B cell (primary cell): ENCODE data around the gene FBN1. TPM values are rescaled to one million over a fixed set of nuclear protein-coding genes. Genes with fewer than 3 reads are reported as not detected.

Experiments
- ATAC-seq: fragments of 200-7000 bp; cut with Tn5 transposase; one replicate; pipeline ENCODE4 v1.10.0; 2021; ENCODE audit warnings: low read depth, mild to moderate bottlenecking, moderate number of reproducible peaks, moderate library complexity
- CTCF ChIA-PET: fragments of 350-600 bp; sonication (Branson Sonifier 250); formaldehyde crosslinking; loops from one replicate; lab custom pipeline; 2021; ENCODE audit warnings: antibody characterized with exemption, inconsistent platforms; lab: Charles Lee
- POLR2A ChIA-PET: fragments of 350-600 bp; sonication (Branson Sonifier 250); formaldehyde crosslinking; loops from one replicate; lab custom pipeline; 2021; ENCODE audit warnings: antibody characterized with exemption; lab: Charles Lee
- DNase-seq: peaks from one replicate; pipeline ENCODE4 v3.0.0; 2013
- H2AFZ ChIP-seq: 2 replicates; pipeline ENCODE4 v1.6.1; 2012; ENCODE audit warnings: mild to moderate bottlenecking, low read depth, low read length; ENCODE audit not compliant: insufficient read depth, poor library complexity, severe bottlenecking
- H3K27ac ChIP-seq, 2 donors: 1 replicate in 1 of 2; 2 replicates in 1 of 2; pipeline ENCODE4 v1.5.1; 2012 to 2013; ENCODE audit warnings: low read length in 2 of 2, mild to moderate bottlenecking in 2 of 2, moderate library complexity in 1 of 2
- H3K27me3 ChIP-seq, 4 experiments: fragments of 200-600 bp in 1 of 4; sonication (generic) in 1 of 4; replicated peaks in 1 of 4; 1 replicate in 2 of 4; 2 replicates in 2 of 4; pipeline versions ENCODE4 v1.6.1 to v1.7.0; 2013 to 2016; ENCODE audit warnings: low read length in 3 of 4, mild to moderate bottlenecking in 2 of 4, mixed read lengths in 1 of 4, moderate library complexity in 1 of 4; ENCODE audit not compliant: insufficient read depth in 4 of 4, control insufficient read depth in 3 of 4; ENCODE audit errors: control extremely low read depth in 1 of 4
- H3K36me3 ChIP-seq, 2 experiments: replicated peaks in 1 of 2; 1 replicate in 1 of 2; 2 replicates in 1 of 2; pipeline versions ENCODE4 v1.6.1 to v1.7.1; 2013; ENCODE audit warnings: low read length in 1 of 2; ENCODE audit not compliant: insufficient read depth in 2 of 2, control insufficient read depth in 1 of 2; ENCODE audit errors: control extremely low read depth in 1 of 2, extremely low read depth in 1 of 2
- H3K4me1 ChIP-seq, 2 donors: fragments of 200-600 bp in 1 of 2; sonication (generic) in 1 of 2; 1 replicate in 1 of 2; 2 replicates in 1 of 2; pipeline versions ENCODE4 v1.5.1 to v1.6.1; 2013 to 2017; ENCODE audit warnings: low read length in 2 of 2; ENCODE audit not compliant: control insufficient read depth in 2 of 2, insufficient read depth in 2 of 2
- H3K4me2 ChIP-seq: replicated peaks from 2 replicates; pipeline ENCODE3; 2012; ENCODE audit warnings: mild to moderate bottlenecking, low read depth, low read length; ENCODE audit not compliant: poor library complexity, severe bottlenecking
- H3K4me3 ChIP-seq, 5 experiments: fragments of 200-600 bp in 1 of 5; sonication (generic) in 1 of 5; 1 replicate in 3 of 5; 2 replicates in 2 of 5; pipeline versions ENCODE4 v1.5.1 to v1.7.0; 2011 to 2016; ENCODE audit warnings: low read length in 4 of 5, mild to moderate bottlenecking in 4 of 5, low read depth in 2 of 5, control low read depth in 1 of 5, moderate library complexity in 1 of 5; ENCODE audit not compliant: insufficient read depth in 1 of 5; ENCODE audit errors: control extremely low read depth in 1 of 5, extremely low read depth in 1 of 5
- H3K79me2 ChIP-seq: fragments of 200-600 bp; sonication (generic); one replicate; pipeline ENCODE4 v1.6.0; 2016; ENCODE audit warnings: low read length; ENCODE audit not compliant: control insufficient read depth, insufficient read depth
- H3K9ac ChIP-seq: fragments of 200-600 bp; sonication (generic); 2 replicates; pipeline ENCODE4 v1.6.1; 2017; ENCODE audit warnings: mild to moderate bottlenecking, low read length, moderate library complexity
- H3K9me3 ChIP-seq, 3 donors: one replicate each; pipeline versions ENCODE4 v1.6.1 to v1.7.1; 2013; ENCODE audit warnings: low read length in 2 of 3; ENCODE audit not compliant: control insufficient read depth in 2 of 3, insufficient read depth in 1 of 3; ENCODE audit errors: control extremely low read depth in 1 of 3
- H4K20me1 ChIP-seq: 2 replicates; pipeline ENCODE4 v1.6.0; 2012; ENCODE audit warnings: mild to moderate bottlenecking, low read length; ENCODE audit not compliant: insufficient read depth, control insufficient read depth, poor library complexity, severe bottlenecking
- H3K27ac Mint-ChIP-seq: one replicate; pipeline ENCODE4 v1.8.0; 2021; ENCODE audit warnings: mixed read lengths
- H3K27me3 Mint-ChIP-seq: one replicate; pipeline ENCODE4 v1.8.0; 2021; ENCODE audit warnings: mixed read lengths
- H3K4me1 Mint-ChIP-seq: one replicate; pipeline ENCODE4 v1.8.0; 2021; ENCODE audit warnings: mixed read lengths
- H3K4me3 Mint-ChIP-seq: one replicate; pipeline ENCODE4 v1.8.0; 2021; ENCODE audit warnings: mixed read lengths
- H3K9me3 Mint-ChIP-seq: one replicate; pipeline ENCODE4 v1.8.0; 2022; ENCODE audit warnings: mixed read lengths; ENCODE audit not compliant: insufficient read depth
- EZH2 ChIP-seq: IDR thresholded peaks from 2 replicates; pipeline ENCODE4 v1.6.1; 2012; ENCODE audit warnings: borderline replicate concordance, low read depth, mild to moderate bottlenecking, moderate library complexity, low read length; ENCODE audit not compliant: insufficient read depth, poor library complexity, severe bottlenecking
- WGBS: methylation state at CpG from one replicate; pipeline ENCODE4 v1.1.5; 2013; ENCODE audit warnings: missing lambda C conversion rate; ENCODE audit not compliant: insufficient coverage; 5-methylcytosine and 5-hydroxymethylcytosine counted together
- intact Hi-C: fragments of 100-400 bp; cut with micrococcal nuclease; formaldehyde crosslinking; loops from one replicate; pipeline ENCODE4 v1.10.0; 2022
- polyA plus RNA-seq: library from polyadenylated mRNA; depleted of rRNA; stranded (reverse); fragments of >200 nt; gene quantifications from 2 replicates; pipeline ENCODE4 v1.2.3, GENCODE V29; 2012
- total RNA-seq, 2 donors: library from RNA; stranded (reverse); fragments of 120-200 nt in 1 of 2; gene quantifications; 1 replicate in 1 of 2; 2 replicates in 1 of 2; pipeline versions ENCODE4 v1.2.3 to v1.2.4, GENCODE V29; 2013 to 2022
- TF ChIP-seq, protein P1 (sequence below): fragments of 200-600 bp; IDR thresholded peaks from one replicate; pipeline ENCODE4 v1.8.0; 2022; ENCODE audit warnings: antibody characterized with exemption, mild to moderate bottlenecking

The FBN1 gene
- total and polyA plus RNA-seq, 2 donors (not counting 1 experiment from before 2014, with no cell fraction given): 0.15 to 0.25 TPM

DNA sequence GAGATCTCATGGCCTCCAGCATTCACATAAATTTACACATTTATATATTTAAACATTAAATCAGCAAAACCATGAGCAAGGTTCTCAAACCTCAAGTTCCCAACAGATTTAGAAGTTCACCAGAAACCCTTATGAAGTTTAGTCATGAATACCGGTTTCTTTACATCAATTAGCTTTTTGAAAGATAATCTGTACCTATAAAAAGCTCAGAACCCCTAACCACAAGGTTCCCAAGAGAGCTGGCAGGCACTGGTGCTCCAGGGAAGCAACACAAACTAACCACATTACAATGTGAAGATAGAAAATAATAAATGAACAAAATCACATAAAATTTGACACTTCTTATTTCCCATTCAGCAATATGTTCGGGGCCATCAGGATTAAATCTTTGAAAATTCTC lies 150.9 kb downstream of the FBN1 start:
- WGBS: no CpG with 5 or more reads among the region's 2 CpGs
- no peak for TF ChIP-seq EZH2
- TF ChIP-seq, protein P1, sequence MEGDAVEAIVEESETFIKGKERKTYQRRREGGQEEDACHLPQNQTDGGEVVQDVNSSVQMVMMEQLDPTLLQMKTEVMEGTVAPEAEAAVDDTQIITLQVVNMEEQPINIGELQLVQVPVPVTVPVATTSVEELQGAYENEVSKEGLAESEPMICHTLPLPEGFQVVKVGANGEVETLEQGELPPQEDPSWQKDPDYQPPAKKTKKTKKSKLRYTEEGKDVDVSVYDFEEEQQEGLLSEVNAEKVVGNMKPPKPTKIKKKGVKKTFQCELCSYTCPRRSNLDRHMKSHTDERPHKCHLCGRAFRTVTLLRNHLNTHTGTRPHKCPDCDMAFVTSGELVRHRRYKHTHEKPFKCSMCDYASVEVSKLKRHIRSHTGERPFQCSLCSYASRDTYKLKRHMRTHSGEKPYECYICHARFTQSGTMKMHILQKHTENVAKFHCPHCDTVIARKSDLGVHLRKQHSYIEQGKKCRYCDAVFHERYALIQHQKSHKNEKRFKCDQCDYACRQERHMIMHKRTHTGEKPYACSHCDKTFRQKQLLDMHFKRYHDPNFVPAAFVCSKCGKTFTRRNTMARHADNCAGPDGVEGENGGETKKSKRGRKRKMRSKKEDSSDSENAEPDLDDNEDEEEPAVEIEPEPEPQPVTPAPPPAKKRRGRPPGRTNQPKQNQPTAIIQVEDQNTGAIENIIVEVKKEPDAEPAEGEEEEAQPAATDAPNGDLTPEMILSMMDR: no peak
- Histone ChIP-seq H3K79me2 (no peaks in the 10 kb centered on the region), H4K20me1 (no peaks in the 10 kb centered on the region), H3K27ac (no peak overlapping the region), H2AFZ (no peak overlapping the region), H3K9ac (no peak overlapping the region), H3K4me2 (no peak overlapping the region), H3K27me3 (no peaks in the 10 kb centered on the region), H3K9me3 (no peaks in the 10 kb centered on the region), H3K4me3 (no peak overlapping the region), H3K36me3 (no peaks in the 10 kb centered on the region), H3K4me1 (no peaks in the 10 kb centered on the region)
- H3K4me1 Mint-ChIP-seq: no peaks in the 10 kb centered on the region
- no peak overlapping the region for H3K27ac Mint-ChIP-seq
- intact Hi-C loops: no loop called here
- CTCF ChIA-PET: no interaction called here
- H3K9me3 Mint-ChIP-seq: no peaks in the 10 kb centered on the region
- DNase-seq: no peak
- POLR2A ChIA-PET: no interaction called here
- no peak overlapping the region for H3K4me3 Mint-ChIP-seq
- no peak for ATAC-seq
- H3K27me3 Mint-ChIP-seq: no peaks in the 10 kb centered on the region

DNA sequence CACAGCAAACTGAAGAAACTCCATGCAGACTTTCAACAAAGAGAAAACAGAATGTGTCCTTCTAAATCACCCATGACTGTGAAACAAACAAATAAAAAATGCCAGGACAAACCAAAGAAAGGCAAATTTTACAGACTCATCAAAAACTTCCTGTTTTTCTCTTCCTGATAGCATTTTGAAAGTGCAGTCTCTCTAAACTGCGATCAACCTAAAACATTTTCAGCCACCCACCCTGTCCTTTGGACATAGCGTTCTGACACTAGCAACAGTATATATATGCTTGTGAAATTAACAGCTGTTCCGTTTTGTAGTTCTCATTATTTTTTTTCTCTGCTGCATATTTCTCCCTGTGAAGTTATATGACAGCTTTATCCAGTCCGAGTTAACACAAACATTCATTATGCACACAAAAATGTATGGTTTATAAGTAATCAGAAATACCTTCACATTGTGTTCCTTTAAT lies 151.7 kb downstream of the FBN1 start:
- Histone ChIP-seq H3K27ac (no peak overlapping the region), H4K20me1 (no peaks in the 10 kb centered on the region), H3K9me3 (no peaks in the 10 kb centered on the region), H3K36me3 (no peaks in the 10 kb centered on the region), H3K4me3 (no peak overlapping the region), H3K4me2 (no peak overlapping the region), H3K27me3 (no peaks in the 10 kb centered on the region), H3K9ac (no peak overlapping the region), H3K4me1 (no peaks in the 10 kb centered on the region), H3K79me2 (no peaks in the 10 kb centered on the region), H2AFZ (no peak overlapping the region)
- Mint-ChIP-seq H3K9me3 (no peaks in the 10 kb centered on the region), H3K27ac (no peak overlapping the region), H3K27me3 (no peaks in the 10 kb centered on the region), H3K4me1 (no peaks in the 10 kb centered on the region), H3K4me3 (no peak overlapping the region)
- WGBS: no CpG with 5 or more reads among the region's 4 CpGs
- ChIA-PET POLR2A (no interaction called here), CTCF (interaction anchor here (1.4 kb wide), 1 partner anchor 14 kb away, joined by 4 read pairs; no protein-coding TSS in a partner anchor)
- DNase-seq (no peak), ATAC-seq (no peak)
- intact Hi-C loops: no loop called here
- TF ChIP-seq, protein P1: no peak
- no peak for TF ChIP-seq EZH2
